ENCODE data around the gene KIAA1217. TPM values are rescaled to one million over a fixed set of nuclear protein-coding genes. Genes with fewer than 3 reads are reported as not detected.

Gene KIAA1217
- total RNA-seq, 1 experiment from 2014 or later, result 18.6 TPM

GRCh38 chr10:24307116-24307515 lies 98.2 kb downstream of the KIAA1217 start:
- no peak overlapping the region for H3K56ac ChIP-seq (ENCODE audit: insufficient read length, low read depth, low read length)
- no peak for DNase-seq
- H4K5ac ChIP-seq (ENCODE audit: insufficient read length, low read depth, low read length), result no peak overlapping the region
- H4K20me1 ChIP-seq (ENCODE audit: control insufficient read depth, insufficient read depth, insufficient read length), result no peaks in the 10 kb centered on the region
- Mint-ChIP-seq H3K27me3 (ENCODE audit: low read depth) (no peaks in the 10 kb centered on the region), H3K4me3 (no peak overlapping the region), H3K27ac (no peak overlapping the region), H3K4me1 (peaks cover 22 to 27% of the 10 kb centered on the region in 2 experiments), H3K9me3 (no peaks in the 10 kb centered on the region; a peak in 1 of 5 replicates), H3K36me3 (ENCODE audit: insufficient read depth in 1 of 3, low read depth in 3 of 3) (peaks cover 0 to 1% (median 0%) of the 10 kb centered on the region in 3 experiments; a peak in 2 of 7 replicates)
- no peaks in the 10 kb centered on the region for H3K79me2 ChIP-seq (ENCODE audit: insufficient read depth, low read length)
- no peak overlapping the region for H3K9ac ChIP-seq (ENCODE audit: extremely low read depth, insufficient read length, low read length)
- H3K4me2 ChIP-seq (ENCODE audit: insufficient read depth, insufficient read length, low read length), result no peak overlapping the region
- H3K79me1 ChIP-seq (ENCODE audit: insufficient read depth, low read depth, low read length, poor library complexity, severe bottlenecking), result no peaks in the 10 kb centered on the region
- no peak overlapping the region for H3K4ac ChIP-seq (ENCODE audit: low read depth, low read length)
- no CpG with 5 or more reads among the region's 4 CpGs for WGBS (ENCODE audit: extremely low coverage, insufficient read length, low lambda C conversion rate)
- H2AK5ac ChIP-seq (ENCODE audit: insufficient read length, low read length), result no peak overlapping the region
- H2BK15ac ChIP-seq (ENCODE audit: low read depth, low read length), result no peak overlapping the region
- H3K27me3 ChIP-seq (ENCODE audit: insufficient read depth, low read length), result no peaks in the 10 kb centered on the region
- no peak for TF ChIP-seq CTCF (conservative IDR thresholded peaks at IDR 0.05)
- H2BK12ac ChIP-seq (ENCODE audit: insufficient read length, low read depth, low read length), result no peak overlapping the region
- H3K18ac ChIP-seq (ENCODE audit: insufficient read length, low read depth, low read length), result no peak overlapping the region
- H3K23ac ChIP-seq (ENCODE audit: insufficient read length, low read depth, low read length), result no peak overlapping the region
- no peak overlapping the region for H2BK20ac ChIP-seq (ENCODE audit: low read depth, low read length, poor library complexity, severe bottlenecking)
- H2BK5ac ChIP-seq (ENCODE audit: insufficient read length, low read length), result no peak overlapping the region
- H3K23me2 ChIP-seq (ENCODE audit: insufficient read length, low read depth, low read length, poor library complexity, severe bottlenecking), result no peaks in the 10 kb centered on the region
- H3T11ph ChIP-seq (ENCODE audit: low read length), result no peak overlapping the region
- H3K9me3 ChIP-seq (ENCODE audit: control insufficient read depth, low read depth, low read length), result no peaks in the 10 kb centered on the region
- H2AFZ ChIP-seq (ENCODE audit: low read length), result no peak overlapping the region
- H2BK120ac ChIP-seq (ENCODE audit: low read depth, low read length, poor library complexity, severe bottlenecking), result no peak overlapping the region
- no peaks in the 10 kb centered on the region for H3K4me1 ChIP-seq (ENCODE audit: insufficient read depth, low read length)
- H3K27ac ChIP-seq (ENCODE audit: insufficient read length, low read depth, low read length), result no peak overlapping the region
- H4K8ac ChIP-seq (replicated peaks; ENCODE audit: insufficient read length, low read depth, low read length), result no peak overlapping the region
- no peak overlapping the region for H4K91ac ChIP-seq (ENCODE audit: insufficient read length, low read depth, low read length)
- no peak overlapping the region for H3K14ac ChIP-seq (ENCODE audit: insufficient read depth, low read length)

All from H9 (cell line).